Activated CD8-positive, alpha-beta memory T cell treated with anti-CD3 and anti-CD28 coated beads, Interleukin-2, amount 50 U/mL, for 4 hours (primary cell): ENCODE measurements around the gene HDAC9.

Source experiments
- DNase-seq: peaks from one replicate; pipeline ENCODE4 v3.0.0-alpha.2; 2020

HDAC9 gene

DNA sequence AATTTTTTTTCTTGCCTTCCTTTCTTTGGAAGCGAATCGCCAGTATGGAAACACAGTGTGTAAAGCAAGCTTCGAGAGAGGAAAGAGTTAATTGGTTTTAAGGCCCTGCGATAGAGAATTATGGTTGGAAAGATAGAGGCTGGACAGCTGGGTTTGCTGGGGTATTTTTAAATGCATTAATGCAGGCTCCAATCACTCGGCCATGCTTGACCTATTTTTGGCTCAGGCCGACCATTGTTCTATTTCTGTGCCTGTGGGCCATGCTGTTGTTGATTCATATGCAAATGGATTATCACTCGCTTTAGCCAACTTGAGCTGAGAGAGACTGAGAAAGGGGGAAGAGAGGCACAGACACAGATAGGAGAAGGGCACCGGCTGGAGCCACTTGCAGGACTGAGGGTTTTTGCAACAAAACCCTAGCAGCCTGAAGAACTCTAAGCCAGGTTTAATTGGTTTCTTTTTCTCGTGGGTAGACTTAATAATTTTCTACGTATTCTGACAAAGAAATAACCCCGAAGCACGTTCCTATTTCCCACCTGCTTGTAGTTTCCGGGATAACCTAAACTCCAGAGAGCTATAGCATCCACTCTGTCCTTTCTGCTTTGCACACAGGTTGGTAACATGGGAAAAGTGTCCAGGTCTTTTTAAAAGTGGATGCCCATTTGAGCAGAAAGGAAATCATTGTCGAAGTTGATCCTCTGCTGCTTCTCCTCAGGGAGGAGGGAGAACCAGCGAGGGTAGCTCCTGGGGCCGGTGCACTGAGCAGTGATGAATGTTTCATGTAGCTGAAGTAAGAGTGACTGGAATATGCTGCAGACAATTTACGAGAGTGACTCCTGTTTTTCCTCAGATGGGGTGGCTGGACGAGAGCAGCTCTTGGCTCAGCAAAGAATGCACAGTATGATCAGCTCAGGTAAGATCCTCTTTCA, at the start of gene HDAC9:
Gene HDAC9 (plus strand): TSS at position 338 of the 929 bp plus-strand sequence. CDS start 554 bp downstream, at position 892.
- no peak for DNase-seq

DNA sequence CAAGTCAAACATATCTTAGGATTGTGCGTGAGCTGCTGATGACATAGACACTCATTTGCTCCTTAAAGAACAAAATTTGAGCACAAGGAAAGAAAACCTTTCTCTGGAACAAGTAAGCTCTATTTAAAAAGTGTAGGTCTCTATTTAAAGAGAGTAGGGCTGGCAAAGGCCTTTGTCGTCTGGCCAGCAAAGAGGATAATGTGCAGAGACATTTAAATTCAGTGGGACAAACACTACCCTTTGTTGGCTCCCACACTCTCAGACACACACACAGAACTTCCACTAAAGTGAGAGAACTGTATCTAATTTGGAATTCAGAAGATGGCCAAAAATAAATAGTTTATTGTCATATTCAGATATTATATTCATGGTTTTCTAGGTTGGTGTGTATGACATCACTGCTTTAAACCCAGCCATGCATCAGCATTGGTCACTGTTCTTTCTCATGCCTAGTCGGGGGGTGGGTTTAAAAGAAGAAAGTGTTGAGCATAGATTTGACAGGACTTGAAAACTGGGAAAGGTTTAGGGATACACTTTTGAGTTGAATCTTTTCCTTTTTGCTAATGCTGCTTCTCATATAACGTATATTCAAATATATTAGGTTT, 49.5 kb upstream of the HDAC9 start:
- no peak for DNase-seq

DNA sequence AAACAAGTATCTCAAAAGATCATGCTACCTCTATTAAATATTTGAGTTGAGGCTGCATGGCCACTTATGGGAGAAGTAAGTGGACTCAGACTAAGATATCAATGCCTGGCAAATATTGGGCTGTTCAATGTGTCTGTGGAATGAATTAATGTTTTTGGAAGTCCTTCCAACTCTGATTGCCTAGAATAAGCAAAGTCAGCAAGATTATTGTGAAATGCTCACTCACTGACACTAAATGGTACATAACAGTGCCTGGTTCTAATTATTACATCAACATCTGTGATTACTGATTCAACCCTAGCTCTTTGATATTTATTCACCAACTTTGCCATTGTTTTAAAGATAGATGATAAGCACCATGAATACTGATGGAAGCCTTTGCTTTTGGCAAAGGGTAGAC, 45.5 kb upstream of the HDAC9 start:
- no peak for DNase-seq

GRCh38 chr7:18455606-18456005, 39.9 kb upstream of the HDAC9 start:
- DNase-seq = no peak

DNA sequence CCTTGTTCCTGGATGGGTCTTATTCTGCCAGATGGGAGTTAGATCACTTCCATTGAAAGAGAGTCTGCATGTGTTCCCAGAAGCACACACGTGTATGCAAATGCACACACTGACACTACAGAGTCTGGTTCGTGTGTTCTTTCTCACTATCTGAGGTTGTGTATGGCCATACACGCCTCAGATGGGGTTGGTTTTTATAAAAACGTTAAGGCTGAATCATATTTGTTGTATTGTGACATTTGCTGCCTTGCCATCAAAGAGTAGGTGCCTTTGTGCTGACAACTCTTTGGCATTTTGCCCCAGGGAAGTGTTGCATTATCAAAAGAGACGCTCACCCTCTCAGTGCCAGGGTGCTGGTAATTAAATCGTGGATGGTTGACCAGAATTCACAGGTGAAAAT, 37.7 kb upstream of the HDAC9 start:
- no peak for DNase-seq

GRCh38 chr7:18458830-18459229, 36.7 kb upstream of the HDAC9 start:
- DNase-seq = no peak

DNA sequence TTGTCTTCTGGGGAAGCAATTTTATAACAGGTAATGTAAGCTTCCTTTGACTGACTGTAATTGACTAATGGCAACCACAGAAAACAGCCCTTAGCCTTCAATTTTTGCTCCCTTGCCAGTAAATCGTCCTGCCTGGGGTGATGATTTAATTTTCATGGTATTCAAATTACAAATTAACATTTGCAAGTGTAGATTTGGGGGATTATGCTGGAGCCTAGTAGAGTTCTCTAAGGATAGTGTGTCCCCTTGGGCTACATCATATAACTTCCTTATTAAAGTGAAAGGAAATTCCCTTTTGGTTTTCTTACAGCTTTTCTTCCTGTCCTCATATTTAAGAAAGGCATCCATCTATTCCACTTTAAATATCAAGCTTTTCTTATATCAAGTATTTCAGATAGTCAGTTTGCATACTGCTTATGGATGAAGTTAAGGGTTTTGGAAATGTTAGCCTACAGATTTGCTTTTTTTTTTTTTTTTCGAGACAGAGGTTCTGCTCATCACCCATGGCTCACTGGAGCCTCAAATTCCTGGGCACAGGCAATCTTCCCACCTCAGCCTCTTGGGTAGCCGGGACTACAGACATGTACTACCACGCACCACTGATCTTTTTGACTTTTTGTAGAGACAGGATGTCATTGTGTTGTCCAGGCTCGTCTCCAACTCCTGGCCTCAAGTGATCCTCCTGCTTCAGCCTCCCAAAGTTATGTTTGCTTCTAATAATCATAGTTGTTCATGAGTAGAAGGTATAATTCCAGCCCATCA, 35.9 kb upstream of the HDAC9 start:
- DNase-seq = no peak

DNA sequence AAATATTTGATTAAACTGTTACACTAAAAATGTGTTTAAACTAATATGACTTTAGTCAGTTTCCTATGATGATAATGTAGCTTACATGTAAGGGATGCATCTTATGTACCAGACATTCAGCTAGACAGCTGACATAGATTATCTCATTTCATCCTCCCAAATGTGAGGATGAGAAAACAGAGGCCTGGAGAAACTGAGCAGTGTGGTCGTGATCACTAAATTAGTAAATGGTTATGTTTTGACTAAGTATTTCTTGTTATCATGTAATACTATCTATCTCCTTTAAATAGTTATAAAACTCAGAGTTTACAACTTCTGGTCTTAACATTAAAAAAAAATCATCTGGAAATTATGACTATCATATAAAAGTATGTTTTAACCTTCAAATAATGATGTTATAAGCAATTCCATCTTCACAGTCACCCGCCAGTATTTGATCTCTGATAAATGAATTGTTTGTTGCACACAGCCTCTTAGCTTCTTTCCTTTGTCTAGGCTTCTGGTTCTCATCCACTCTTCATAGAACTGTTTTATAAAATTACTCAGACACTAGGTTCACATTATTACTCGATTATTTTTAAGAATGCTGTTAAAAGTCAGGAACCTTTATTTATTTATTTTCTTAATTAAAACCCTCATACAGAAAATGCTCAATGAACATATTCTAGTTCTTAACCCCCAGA, 33.6 kb upstream of the HDAC9 start:
- no peak for DNase-seq

GRCh38 chr7:18464830-18465229, 30.7 kb upstream of the HDAC9 start:
- DNase-seq = no peak

DNA sequence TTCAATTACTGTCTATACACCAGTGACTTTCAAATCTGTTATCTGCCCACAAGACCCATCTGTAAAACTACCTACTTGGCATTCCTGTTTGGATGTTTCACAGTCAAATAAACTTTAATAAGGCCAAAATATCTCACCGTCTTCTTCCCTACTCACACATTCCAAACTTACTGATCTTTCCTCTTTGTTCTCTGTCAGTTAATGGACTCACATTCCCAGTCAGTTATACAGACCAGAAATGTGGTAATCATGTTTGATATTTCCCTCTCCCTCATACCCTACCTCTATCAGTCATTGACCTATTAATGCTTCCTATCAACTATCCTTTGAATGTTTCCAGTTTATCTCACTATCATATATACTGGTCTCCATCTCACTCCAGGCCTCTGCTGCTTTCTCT, 28.5 kb upstream of the HDAC9 start:
- DNase-seq = no peak

GRCh38 chr7:18468795-18469194, 26.8 kb upstream of the HDAC9 start:
- no peak for DNase-seq

GRCh38 chr7:18469316-18469715, 26.2 kb upstream of the HDAC9 start:
- no peak for DNase-seq

DNA sequence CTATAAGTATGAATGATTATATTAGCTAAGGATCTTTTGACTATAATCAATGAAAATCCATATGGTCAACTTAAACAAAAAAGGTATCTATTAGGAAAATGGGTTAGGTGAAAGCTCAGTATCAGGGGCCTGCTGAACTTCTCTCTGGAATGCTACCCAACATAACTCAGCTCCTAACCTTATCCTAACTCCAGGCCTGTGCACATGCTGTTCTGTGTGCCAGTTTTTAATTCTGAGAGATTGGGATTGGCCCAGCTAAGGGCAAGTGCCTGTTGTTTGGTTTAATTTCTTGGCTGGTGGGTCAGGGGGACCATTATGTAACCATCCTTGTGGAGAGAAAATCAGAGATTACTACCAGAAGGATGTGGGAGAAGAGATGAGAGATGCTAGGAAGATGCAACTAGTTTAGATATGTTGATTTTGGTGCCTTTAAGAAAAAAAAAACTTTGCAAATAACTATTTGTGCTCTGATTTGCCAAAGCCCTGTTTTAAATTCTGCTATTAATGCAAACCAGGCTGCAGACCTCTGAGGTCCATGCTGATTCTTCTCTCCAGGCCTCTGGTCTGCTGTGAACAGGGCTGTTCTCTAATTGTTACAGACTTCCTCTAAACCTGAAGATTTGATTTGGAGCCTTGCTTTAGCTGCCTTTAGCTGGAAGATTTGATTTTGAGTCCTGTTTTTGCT, 23.9 kb upstream of the HDAC9 start:
- DNase-seq = no peak

DNA sequence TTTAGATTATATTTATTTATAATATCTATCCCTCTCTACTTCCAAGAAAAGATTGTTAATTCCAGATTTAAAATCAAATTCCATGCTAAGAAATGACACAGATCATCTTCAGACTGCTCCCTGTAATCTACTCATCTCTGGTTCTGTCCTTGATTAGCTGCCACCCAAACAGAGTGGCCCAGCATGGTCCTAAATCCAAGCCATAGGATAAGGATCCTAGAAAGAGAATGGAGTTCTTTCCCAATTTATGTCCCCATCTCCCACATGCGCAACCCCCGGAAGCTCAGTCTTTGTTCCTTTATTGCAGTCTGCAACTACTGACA, 23.4 kb upstream of the HDAC9 start:
- DNase-seq = no peak

- no peak for DNase-seq
These were observed 22.4 kb upstream of the HDAC9 start for GRCh38 chr7:18473119-18473518.

GRCh38 chr7:18474944-18475343, 20.6 kb upstream of the HDAC9 start:
- DNase-seq = no peak

GRCh38 chr7:18475488-18475887, 20.1 kb upstream of the HDAC9 start:
- no peak for DNase-seq

DNA sequence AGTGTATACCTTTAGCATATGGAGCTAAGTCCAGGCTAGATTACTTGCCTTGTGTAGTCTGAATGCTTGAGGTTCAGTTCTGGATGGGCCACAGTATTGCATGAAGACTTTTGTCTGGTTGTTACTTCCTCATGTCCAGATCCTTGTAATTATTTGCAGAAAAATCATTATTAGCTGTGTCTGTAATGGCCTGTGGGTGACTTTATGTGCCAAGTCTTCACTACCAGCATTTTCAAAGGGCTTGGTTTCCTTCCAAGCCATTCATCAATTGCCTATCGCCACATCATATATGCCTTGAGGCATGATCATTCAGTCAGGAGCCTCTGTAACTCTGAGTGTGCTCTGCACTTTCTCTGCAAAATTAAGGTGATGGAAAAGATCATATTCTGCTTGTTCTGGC, 13.8 kb upstream of the HDAC9 start:
- DNase-seq = no peak

DNA sequence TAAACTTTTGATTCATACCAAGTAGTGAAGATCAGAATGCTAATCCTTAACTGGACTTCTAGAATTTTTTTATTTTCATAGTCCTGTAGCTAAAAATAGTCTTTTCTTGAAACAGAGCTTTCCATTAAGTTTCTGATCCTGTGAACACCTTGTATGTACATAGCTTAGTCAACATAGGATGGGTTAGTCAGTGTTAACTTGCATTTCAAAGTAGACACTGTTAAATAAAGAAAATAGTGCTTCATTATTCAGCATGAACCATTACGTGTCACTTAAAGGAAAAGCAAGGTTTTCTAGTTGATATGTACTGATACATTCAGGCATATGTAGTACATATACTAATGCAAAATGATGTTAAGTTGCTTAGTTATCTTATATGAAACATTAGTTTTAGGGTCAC, 7.5 kb upstream of the HDAC9 start:
- no peak for DNase-seq

DNA sequence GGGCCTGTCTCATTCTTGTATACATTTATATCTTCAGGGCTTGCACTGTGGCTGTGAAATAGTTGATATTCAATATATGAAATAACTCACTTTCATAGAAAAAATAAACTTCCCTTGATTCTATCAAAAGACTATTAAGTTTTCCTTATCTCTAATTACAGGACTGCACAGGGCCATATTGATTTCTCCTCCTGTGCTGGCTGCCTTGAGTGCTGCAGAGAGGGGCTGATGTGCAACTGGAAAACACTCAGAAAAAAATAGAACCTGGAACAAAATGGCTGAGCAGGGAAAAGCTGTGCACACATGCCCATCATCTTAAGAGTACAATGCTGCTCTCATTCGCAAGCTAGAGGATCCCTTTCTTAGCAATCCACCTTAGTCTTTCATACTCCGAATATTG, 5.9 kb upstream of the HDAC9 start:
- DNase-seq = no peak

DNA sequence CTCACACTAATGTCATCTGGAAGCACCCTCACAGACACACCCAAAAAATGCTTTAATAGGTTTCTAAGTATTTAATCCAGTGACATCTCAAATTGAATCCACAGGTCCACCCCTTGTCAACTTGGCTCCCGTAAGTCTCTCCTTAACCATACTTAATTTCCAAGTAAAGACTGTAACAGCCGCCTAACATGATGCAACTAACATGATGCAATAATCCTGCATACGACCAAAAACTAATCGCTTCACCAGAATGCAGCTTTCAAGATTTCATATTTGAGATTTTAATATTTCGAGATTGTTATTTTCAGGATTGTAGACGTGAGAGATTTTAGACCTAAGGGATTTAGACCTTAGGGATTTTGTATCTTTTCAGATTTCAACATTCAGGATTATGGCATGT, 3.7 kb upstream of the HDAC9 start:
- no peak for DNase-seq

DNA sequence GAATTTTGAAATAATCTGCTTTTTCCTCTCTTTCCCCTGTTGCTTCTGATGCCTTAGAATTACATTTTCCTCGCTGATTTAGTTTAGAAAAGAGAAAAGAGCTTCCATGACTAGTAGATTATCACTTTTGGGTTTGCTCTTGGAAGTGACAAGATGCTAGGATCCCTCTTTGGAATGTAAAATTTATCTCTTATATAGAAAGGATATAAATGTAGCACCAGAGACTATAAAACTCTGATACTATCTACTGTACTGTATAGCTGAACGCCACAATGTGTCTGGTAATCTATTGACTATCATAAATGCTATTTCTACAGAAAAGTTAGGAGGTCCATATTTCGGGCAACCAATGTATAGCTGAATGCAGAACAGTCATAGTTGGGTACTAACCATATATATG, 1.1 kb upstream of the HDAC9 start:
- no peak for DNase-seq
